Measurements from ENCODE around the gene KXD1.

DNA sequence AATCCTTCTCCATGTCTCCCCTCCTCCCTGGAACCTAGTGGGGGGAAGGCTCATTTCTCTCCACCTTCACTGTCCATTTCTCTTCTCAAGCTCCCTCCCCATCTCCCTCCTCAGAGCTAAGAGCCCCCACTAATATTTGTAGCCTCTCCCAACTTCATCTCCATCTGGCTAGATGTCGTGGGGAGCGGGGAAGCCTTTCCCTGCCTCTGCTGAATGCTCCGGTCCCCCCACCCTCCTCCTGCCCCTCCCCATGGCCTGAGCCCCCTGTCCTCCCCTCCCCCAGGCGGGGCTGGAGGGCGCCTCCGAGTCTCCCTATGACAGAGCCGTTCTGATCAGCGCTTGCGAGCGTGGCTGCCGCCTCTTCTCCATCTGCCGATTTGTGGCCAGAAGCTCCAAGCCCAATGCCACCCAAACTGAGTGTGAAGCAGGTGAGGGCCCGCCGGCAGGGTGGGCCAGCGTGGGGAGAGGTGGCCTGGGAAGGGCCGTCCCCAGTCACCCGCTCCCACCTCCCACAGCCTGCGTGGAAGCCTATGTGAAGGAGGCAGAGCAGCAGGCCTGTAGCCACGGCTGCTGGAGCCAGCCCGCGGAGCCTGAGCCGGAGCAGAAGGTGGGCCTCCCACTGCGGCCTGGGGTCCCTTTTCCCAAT lies 56.0 kb downstream of the KXD1 start:
- no peak for TF ChIP-seq EP300 (IDR thresholded peaks at IDR 0.05; ENCODE audit: borderline replicate concordance in 1 of 2, low read depth in 1 of 2, low read length in 1 of 2)
- no peak for TF ChIP-seq POLR2AphosphoS5 (IDR thresholded peaks at IDR 0.05; ENCODE audit: low read depth, low read length)
- TF ChIP-seq SMC3 (IDR thresholded peaks at IDR 0.05; ENCODE audit: low read depth, low read length): no peak
- TF ChIP-seq, protein P1, sequence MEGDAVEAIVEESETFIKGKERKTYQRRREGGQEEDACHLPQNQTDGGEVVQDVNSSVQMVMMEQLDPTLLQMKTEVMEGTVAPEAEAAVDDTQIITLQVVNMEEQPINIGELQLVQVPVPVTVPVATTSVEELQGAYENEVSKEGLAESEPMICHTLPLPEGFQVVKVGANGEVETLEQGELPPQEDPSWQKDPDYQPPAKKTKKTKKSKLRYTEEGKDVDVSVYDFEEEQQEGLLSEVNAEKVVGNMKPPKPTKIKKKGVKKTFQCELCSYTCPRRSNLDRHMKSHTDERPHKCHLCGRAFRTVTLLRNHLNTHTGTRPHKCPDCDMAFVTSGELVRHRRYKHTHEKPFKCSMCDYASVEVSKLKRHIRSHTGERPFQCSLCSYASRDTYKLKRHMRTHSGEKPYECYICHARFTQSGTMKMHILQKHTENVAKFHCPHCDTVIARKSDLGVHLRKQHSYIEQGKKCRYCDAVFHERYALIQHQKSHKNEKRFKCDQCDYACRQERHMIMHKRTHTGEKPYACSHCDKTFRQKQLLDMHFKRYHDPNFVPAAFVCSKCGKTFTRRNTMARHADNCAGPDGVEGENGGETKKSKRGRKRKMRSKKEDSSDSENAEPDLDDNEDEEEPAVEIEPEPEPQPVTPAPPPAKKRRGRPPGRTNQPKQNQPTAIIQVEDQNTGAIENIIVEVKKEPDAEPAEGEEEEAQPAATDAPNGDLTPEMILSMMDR (IDR thresholded peaks at IDR 0.05): no peak

All from SK-N-SH (cell line).